Stimulated activated CD8-positive, alpha-beta memory T cell treated with anti-CD3 and anti-CD28 coated beads, Interleukin-7, amount 100 ng/mL, for 1 hour (primary cell): ENCODE measurements around the gene LGALS3.
A peak's percentile ranks its signal among the peaks of the same experiment; 100 is the strongest.

ENCODE experiments used
- DNase-seq, 2 donors: peaks; one replicate each; pipeline ENCODE4 v3.0.0-alpha.2; 2020; ENCODE audit warnings: low read depth in 2 of 2

LGALS3 gene

GRCh38 chr14:55114720-55115119 is 14.3 kb upstream of the LGALS3 start:
- DNase-seq = no peak

GRCh38 chr14:55115460-55115859 is 13.6 kb upstream of the LGALS3 start:
- DNase-seq = no peak

- DNase-seq = no peak
Observed at GRCh38 chr14:55115861-55116245, 13.2 kb upstream of the LGALS3 start.

GRCh38 chr14:55116246-55117030 is 12.6 kb upstream of the LGALS3 start:
- no peak for DNase-seq

- DNase-seq = no peak
Observed at GRCh38 chr14:55117803-55118441, 11.1 kb upstream of the LGALS3 start.

GRCh38 chr14:55118761-55119160 is 10.3 kb upstream of the LGALS3 start:
- DNase-seq = no peak

- no peak for DNase-seq
Observed at GRCh38 chr14:55120571-55121495, 8.2 kb upstream of the LGALS3 start.

- DNase-seq = no peak
Observed at GRCh38 chr14:55121628-55122439, 7.2 kb upstream of the LGALS3 start.

GRCh38 chr14:55122440-55122986 is 6.5 kb upstream of the LGALS3 start:
- DNase-seq = no peak

- DNase-seq = no peak
Observed at GRCh38 chr14:55123101-55123500, 6.0 kb upstream of the LGALS3 start.

GRCh38 chr14:55123852-55124639 is 5.0 kb upstream of the LGALS3 start:
- no peak for DNase-seq

- DNase-seq = no peak
Observed at GRCh38 chr14:55124774-55125386, 4.2 kb upstream of the LGALS3 start.

- no peak for DNase-seq
Observed at GRCh38 chr14:55125403-55125802, 3.6 kb upstream of the LGALS3 start.

- no peak for DNase-seq
Observed at GRCh38 chr14:55126034-55126433, 3.0 kb upstream of the LGALS3 start.

GRCh38 chr14:55126932-55127459 is 2.1 kb upstream of the LGALS3 start:
- no peak for DNase-seq

- no peak for DNase-seq
Observed at GRCh38 chr14:55127460-55127951, 1.5 kb upstream of the LGALS3 start.

- no peak for DNase-seq
Observed at GRCh38 chr14:55128386-55129085, 516 bp upstream of the LGALS3 start.

GRCh38 chr14:55129428-55130195 is 560 bp downstream of the LGALS3 start:
- peak; percentile 23 to 25 for DNase-seq
